Esophagus muscularis mucosa (tissue), 4 donors: ENCODE results near the gene ARHGEF40. TPM values are rescaled to one million over a fixed set of nuclear protein-coding genes. Genes with fewer than 3 reads are reported as not detected.

Source experiments
- DNase-seq: peaks from one replicate; pipeline ENCODE4 v3.0.0-alpha.2; 2017; ENCODE audit errors: extremely low spot score
- H3K27ac ChIP-seq, 4 donors: fragments of 200-600 bp; sonication (generic); replicated peaks in 1 of 4; 1 replicate in 3 of 4; 2 replicates in 1 of 4; pipeline ENCODE4 v1.5.1; 2016 to 2019; ENCODE audit warnings: mild to moderate bottlenecking in 1 of 4
- H3K27me3 ChIP-seq, 4 donors: fragments of 200-600 bp; sonication (generic); one replicate each; pipeline versions ENCODE4 v1.5.1 to v1.6.0; 2016 to 2019
- H3K36me3 ChIP-seq, 4 donors: fragments of 200-600 bp; sonication (generic); one replicate each; pipeline ENCODE4 v1.5.1; 2016 to 2019
- H3K4me1 ChIP-seq, 4 donors: fragments of 200-600 bp; sonication (generic); one replicate each; pipeline ENCODE4 v1.5.1; 2016 to 2019
- H3K4me3 ChIP-seq, 4 donors: fragments of 200-600 bp; sonication (generic); 1 replicate in 2 of 4; 2 replicates in 2 of 4; pipeline ENCODE4 v1.5.1; 2016 to 2019; ENCODE audit warnings: mild to moderate bottlenecking in 4 of 4, moderate library complexity in 1 of 4
- H3K9me3 ChIP-seq, 4 donors: fragments of 200-600 bp; sonication (generic); 1 replicate in 3 of 4; 2 replicates in 1 of 4; pipeline ENCODE4 v1.5.1; 2016 to 2019
- CTCF ChIP-seq, 3 experiments: fragments of 200-600 bp in 2 of 3; fragments of 450-650 bp in 1 of 3; sonication (generic) in 2 of 3; IDR thresholded peaks; one replicate each; pipeline ENCODE4 v1.5.1; 2017 to 2019; ENCODE audit warnings: antibody characterized with exemption in 3 of 3, mild to moderate bottlenecking in 2 of 3, moderate library complexity in 1 of 3
- EP300 ChIP-seq: sonication (generic); formaldehyde crosslinking; IDR thresholded peaks from one replicate; pipeline ENCODE4 v1.6.1; 2017; ENCODE audit warnings: antibody characterized with exemption
- POLR2A ChIP-seq: fragments of 450-650 bp; IDR thresholded peaks from one replicate; pipeline ENCODE4 v1.6.1; 2017; ENCODE audit warnings: antibody characterized with exemption, moderate library complexity, mild to moderate bottlenecking, low read depth
- POLR2AphosphoS5 ChIP-seq, 2 donors: sonication (generic); formaldehyde crosslinking; IDR thresholded peaks; one replicate each; pipeline ENCODE4 v1.6.1; 2017; ENCODE audit warnings: antibody characterized with exemption in 2 of 2
- WGBS: methylation state at CpG from one replicate; pipeline ENCODE4 v1.1.5; 2018; 5-methylcytosine and 5-hydroxymethylcytosine counted together
- intact Hi-C: fragments of 100-400 bp; cut with DNase I; formaldehyde crosslinking; loops from one replicate; pipeline ENCODE4 v1.15.1; 2023
- total RNA-seq, 4 donors: library from RNA; depleted of rRNA; stranded (reverse); fragments of >200 nt; gene quantifications; one replicate each; pipeline versions ENCODE4 v1.1.0 to v1.2.1, GENCODE V29; 2016

Gene ARHGEF40
- total RNA-seq, 4 donors from 2014 or later: 19.4 to 47.3 (median 27.0) TPM

GRCh38 chr14:21093018-21093417, 22.9 kb downstream of the ARHGEF40 start:
- peaks cover 16 to 70% (median 59%) of the 10 kb centered on the region in 4 donors for H3K4me1 ChIP-seq
- DNase-seq: no peak
- peaks cover 32 to 53% (median 42%) of the 10 kb centered on the region in 4 donors for H3K36me3 ChIP-seq
- no peak for TF ChIP-seq EP300
- TF ChIP-seq POLR2AphosphoS5 (IDR thresholded peaks at IDR 0.05): no peak
- no peak for TF ChIP-seq POLR2A
- TF ChIP-seq CTCF (IDR thresholded peaks at IDR 0.05): no peak
- no peaks in the 10 kb centered on the region for H3K27me3 ChIP-seq
- no peak overlapping the region for H3K4me3 ChIP-seq
- no peaks in the 10 kb centered on the region for H3K9me3 ChIP-seq
- peak overlapping the region in 2 of 4 donors; percentile 11 to 28 for H3K27ac ChIP-seq
- intact Hi-C loops: loop anchor here (2.0 to 10.0 kb wide), 3 partner anchors 22 to 172 kb away; partner anchors contain the start of genes ARHGEF40 and HNRNPC
- 74% methylated on average over 23 of the region's 36 CpGs for WGBS

- H3K4me3 ChIP-seq: no peak overlapping the region
- intact Hi-C loops: loop anchor here (2.0 to 10.0 kb wide), 3 partner anchors 23 to 171 kb away; partner anchors contain the start of genes ARHGEF40 and HNRNPC
- TF ChIP-seq EP300 (no peak), POLR2A (no peak), POLR2AphosphoS5 (IDR thresholded peaks at IDR 0.05) (no peak), CTCF (IDR thresholded peaks at IDR 0.05) (no peak)
- H3K27me3 ChIP-seq: no peaks in the 10 kb centered on the region
- peaks cover 18 to 72% (median 62%) of the 10 kb centered on the region in 4 donors for H3K4me1 ChIP-seq
- peaks cover 29 to 43% (median 37%) of the 10 kb centered on the region in 4 donors for H3K36me3 ChIP-seq
- WGBS: 53% methylated on average over 7 of the region's 7 CpGs
- no peak for DNase-seq
- H3K9me3 ChIP-seq: no peaks in the 10 kb centered on the region
- peak overlapping the region in 2 of 4 donors; percentile 97 to 98 for H3K27ac ChIP-seq
Observed at GRCh38 chr14:21093769-21094681, 23.9 kb downstream of the ARHGEF40 start.

- intact Hi-C loops: loop anchor here (10.0 kb wide), 1 partner anchor 169 kb away; the partner anchor contains the start of gene HNRNPC
- TF ChIP-seq EP300: no peak
- TF ChIP-seq POLR2AphosphoS5 (IDR thresholded peaks at IDR 0.05): no peak
- TF ChIP-seq CTCF (IDR thresholded peaks at IDR 0.05): no peak
- TF ChIP-seq POLR2A: no peak
- Histone ChIP-seq H3K4me3 (no peak overlapping the region), H3K9me3 (no peaks in the 10 kb centered on the region), H3K27me3 (no peaks in the 10 kb centered on the region), H3K4me1 (peaks cover 27 to 79% (median 69%) of the 10 kb centered on the region in 4 donors), H3K36me3 (peaks cover 19 to 28% (median 27%) of the 10 kb centered on the region in 4 donors), H3K27ac (peak overlapping the region; percentile 97 to 98 (median 97))
- WGBS: 44% methylated on average over 6 of the region's 6 CpGs
- no peak for DNase-seq
Observed at GRCh38 chr14:21095430-21096205, 25.5 kb downstream of the ARHGEF40 start.

- H3K27ac ChIP-seq: peak overlapping the region; percentile 97 to 98 (median 97)
Observed at GRCh38 chr14:21096438-21096837, 26.3 kb downstream of the ARHGEF40 start.

More at GRCh38 chr14:21096438-21096837, 26.3 kb downstream of the ARHGEF40 start:
- intact Hi-C loops: loop anchor here (10.0 kb wide), 1 partner anchor 168 kb away; the partner anchor contains the start of gene HNRNPC
- Histone ChIP-seq H3K9me3 (no peaks in the 10 kb centered on the region), H3K4me1 (peaks cover 27 to 79% (median 68%) of the 10 kb centered on the region in 4 donors), H3K4me3 (no peak overlapping the region), H3K27me3 (no peaks in the 10 kb centered on the region), H3K36me3 (peaks cover 12 to 20% (median 19%) of the 10 kb centered on the region in 4 donors)
- DNase-seq: no peak
- 60% methylated on average over 3 of the region's 3 CpGs for WGBS
- TF ChIP-seq POLR2AphosphoS5 (IDR thresholded peaks at IDR 0.05) (no peak), CTCF (IDR thresholded peaks at IDR 0.05) (no peak), POLR2A (no peak), EP300 (no peak)
